SK-N-SH treated with all-trans-retinoic acid at 6 μM for 48 hours (cell line): ENCODE measurements around the gene OPRL1.

ENCODE experiments used
- ARNTL ChIP-seq: fragments of 450-650 bp; formaldehyde crosslinking; IDR thresholded peaks from 2 replicates; pipeline ENCODE4 v1.5.0; 2020; ENCODE audit warnings: low read depth, mild to moderate bottlenecking, moderate library complexity, borderline replicate concordance
- ZFP3 ChIP-seq: fragments of 250-450 bp; sonication (Bioruptor Pico); IDR thresholded peaks from 2 replicates; pipeline ENCODE4 v1.5.0; 2020; ENCODE audit warnings: mild to moderate bottlenecking, moderate library complexity

DNA sequence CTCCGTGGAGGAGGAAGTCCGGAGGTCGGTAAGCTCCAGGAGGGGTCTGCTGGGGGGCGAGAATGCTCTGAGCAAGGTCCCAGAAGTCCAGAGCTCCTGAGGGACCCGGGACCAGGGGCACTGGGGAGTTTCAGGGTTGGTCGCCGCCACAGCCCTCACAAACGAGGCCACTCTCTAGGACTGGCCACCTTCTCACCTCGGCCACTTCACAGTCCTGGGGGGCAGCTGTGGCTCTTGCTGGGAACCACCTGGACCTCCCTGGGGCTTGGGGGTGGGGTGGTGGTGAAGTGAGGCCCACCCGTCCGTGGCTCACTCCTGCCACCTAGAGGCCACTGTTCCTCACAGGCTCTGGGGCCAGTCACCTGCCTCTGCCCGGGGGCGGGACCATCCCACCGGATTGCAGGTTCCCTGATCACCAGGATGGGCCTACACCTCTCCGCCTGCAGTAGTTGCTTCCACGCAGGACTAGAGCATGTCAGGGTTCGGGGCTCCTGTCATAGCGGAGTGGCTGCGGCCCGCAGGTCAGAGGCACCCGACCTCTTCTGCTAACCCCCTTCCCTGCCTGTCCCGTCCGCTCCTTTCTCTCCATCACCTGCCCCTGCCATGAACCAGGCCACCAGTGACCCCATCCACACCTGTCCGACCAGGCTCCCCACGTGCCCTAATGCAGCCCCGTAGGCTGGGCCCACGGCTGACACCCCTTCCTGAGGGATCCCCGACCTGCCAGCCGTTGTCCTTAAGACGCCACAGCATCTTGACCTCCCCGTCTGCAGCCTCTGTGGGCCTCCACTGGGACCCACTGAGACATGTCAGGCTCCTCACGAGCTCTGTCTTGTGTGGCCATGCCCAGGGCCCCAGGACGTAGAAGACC lies 22.0 kb upstream of the OPRL1 start:
- TF ChIP-seq ARNTL (CRISPR knock-in tag) (no peak), ZFP3 (CRISPR knock-in tag) (no peak)
